ENCODE results near the gene NAV2.

The NAV2 gene

DNA sequence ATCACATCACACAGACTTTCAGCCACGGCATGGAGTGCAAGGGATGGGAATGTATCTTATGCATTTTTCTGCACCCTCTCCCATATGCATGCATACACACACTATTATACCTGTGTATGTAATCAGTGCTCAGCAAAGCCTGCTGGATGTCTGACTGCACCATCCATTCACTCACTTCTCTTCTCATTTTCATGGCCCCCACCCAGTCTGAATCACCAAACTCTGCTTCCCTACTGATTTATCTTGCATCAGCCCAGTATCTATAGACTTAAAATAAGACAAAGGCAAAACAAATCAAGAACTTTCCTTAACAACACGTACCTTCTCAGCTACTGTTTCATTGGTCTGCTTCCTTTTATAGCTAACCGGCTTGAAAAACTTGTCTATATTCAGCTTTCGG lies 426.1 kb downstream of the NAV2 start:
- no peak for DNase-seq

DNA sequence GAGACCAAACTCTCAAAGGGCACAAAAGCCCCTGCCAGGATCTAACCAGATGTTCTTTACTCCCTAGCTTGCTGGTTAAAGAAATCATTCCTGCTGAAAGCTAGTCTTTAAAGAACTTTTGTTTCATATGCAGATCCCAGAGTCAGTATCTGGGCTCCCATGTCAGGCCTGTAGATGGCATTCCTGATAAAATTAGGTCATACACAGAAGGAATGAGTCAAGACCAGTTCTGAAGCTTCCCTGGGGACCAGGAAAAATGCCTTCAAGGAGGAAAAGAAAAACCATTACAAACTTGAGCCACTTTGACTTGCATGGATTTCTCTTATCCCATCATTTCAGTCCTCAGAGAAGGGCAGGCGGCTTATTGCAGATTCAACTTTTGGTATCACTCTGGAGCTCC lies 441.7 kb downstream of the NAV2 start:
- no peak for DNase-seq

DNA sequence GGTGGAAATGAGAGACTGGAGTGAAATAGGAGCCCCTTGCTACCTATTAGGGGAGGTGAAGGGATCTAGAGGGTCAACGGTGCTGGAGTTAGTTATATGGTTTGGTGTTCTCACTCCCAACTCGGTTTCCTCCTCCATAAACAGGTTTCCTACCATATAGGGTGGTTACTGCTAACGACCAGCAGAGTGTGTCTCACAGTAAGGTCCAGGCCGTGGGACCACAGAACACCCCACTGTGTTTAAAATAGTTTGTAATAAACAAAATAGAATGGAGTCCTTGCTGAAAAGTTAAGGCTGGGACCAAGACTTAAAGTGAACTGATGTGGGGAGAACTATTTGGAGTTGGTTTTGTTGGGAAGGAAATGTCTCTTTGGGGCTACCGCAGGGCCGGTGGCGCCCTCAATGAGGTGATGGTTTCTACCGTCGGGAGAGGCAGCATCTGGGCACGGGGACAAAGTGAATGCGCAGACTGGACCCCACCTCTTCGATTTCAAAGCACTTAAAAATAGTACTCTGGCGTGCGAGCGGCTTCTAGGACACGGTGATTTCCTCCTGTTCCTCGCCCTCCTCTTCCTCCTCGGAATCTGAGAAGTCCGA lies 443.1 kb downstream of the NAV2 start:
- no peak for DNase-seq

DNA sequence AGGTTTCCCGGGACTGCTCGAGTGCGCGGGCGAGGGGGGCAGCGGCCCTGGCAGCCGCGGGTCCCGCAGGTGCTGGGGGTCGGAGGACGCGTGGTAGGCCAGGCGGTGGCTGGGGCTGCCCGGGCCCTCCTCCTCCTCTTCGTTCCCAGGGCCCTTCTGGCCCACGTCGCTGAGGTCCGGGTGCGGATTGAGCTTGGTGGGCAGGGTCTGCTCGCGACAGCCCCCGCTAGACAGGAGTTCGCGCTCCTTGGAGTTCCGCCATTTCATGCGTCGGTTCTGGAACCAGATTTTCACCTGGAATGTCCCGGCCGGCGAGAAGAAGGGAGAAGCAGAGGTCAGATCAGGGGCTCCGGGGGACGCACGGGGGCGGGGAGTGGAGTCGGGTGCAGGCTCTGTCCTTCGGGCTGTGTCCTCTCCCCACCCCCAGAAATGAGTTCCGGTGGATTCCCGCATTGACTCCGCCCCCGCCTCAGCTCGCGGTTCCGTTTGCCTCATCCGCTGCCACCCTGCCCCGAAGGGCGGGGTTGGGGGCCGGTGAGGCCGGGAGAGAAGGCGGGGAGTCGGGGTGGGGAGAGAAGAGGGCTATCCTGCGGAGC lies 443.7 kb downstream of the NAV2 start:
- peak; percentile 74 for DNase-seq

DNA sequence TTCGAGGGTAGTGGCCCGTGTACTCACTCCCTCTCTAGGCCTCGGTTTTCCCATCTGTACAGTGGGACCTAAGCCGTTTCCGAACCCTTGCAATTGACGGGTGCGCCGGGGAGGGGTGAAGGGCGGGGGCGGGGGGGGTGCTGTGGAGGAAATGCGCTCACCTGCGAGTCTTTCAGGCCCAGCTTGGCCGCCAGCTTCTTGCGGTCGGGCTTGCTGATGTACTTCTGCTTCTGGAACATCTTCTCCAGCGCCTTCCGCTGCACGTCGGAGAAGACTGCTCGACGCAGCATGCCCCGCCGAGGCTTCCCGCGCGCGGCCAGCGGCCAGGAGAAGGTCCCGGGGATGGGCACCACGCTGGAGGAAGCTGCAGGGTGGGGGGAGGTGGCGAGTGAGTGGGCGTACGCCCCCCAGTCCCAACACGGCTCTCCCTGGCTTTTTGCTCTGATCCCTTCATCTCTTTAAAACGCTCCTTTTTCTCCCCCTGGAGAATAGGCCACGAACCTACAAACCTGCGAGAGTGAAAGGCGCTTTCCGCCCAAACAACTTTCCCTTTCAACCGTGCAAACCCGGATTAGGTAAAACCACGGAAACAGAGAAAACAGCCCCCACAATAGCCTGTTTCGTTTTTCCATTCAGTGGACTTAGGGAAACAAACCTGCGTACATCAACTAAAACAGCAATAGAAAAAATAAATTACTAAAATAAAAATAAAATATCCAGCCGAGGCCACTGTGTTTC lies 444.4 kb downstream of the NAV2 start:
- peak; percentile 54 for DNase-seq

DNA sequence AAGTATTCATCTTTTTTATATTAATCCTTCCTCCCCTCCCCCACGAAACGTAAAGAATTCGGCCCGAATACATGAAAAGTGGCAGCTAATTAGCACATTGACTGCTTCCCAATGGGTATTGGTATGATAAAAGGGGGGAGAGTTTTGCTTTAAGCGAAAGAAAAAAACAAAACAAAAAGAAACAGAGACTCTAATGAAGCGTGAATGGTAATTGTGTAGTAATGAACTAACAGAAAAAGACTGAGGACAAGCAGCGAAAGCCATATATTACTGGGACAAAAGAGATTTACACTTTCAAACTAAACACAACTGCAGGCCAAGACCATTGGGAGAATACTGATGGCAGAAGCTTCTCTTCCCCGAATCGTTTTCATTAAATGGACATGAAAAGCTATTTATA lies 445.1 kb downstream of the NAV2 start:
- no peak for DNase-seq

DNA sequence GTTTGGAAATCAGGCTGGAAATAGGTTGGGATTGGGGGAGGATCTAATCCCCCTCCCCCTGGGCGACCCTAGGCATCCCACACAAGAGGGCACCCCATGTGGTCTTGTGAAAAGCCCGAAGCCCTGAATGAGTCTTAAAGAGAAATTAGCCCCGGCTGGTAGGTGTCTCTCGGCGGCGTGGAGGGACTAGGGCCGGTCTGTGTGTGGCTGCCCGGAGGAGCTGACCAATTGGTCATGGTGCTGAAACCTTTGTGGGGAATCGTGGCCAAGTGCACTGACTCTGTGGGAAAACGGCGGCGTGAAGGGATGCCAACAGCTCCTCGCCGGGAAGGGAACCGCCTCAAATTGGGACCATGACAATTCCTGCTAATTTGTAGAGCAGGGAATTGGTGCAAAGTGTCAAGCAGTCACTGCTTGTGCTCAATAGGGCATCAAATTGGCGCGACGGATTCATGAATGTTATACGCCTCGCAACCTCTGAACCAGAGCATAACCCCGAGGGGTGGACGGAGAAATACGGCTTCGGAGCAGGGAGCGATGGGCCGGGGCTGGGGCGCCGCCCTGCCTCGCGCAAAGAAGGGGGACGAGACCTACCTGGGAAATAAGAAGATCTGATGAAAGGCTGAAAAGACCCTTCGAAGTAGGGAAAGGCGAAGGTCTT lies 446.1 kb downstream of the NAV2 start:
- no peak for DNase-seq

DNA sequence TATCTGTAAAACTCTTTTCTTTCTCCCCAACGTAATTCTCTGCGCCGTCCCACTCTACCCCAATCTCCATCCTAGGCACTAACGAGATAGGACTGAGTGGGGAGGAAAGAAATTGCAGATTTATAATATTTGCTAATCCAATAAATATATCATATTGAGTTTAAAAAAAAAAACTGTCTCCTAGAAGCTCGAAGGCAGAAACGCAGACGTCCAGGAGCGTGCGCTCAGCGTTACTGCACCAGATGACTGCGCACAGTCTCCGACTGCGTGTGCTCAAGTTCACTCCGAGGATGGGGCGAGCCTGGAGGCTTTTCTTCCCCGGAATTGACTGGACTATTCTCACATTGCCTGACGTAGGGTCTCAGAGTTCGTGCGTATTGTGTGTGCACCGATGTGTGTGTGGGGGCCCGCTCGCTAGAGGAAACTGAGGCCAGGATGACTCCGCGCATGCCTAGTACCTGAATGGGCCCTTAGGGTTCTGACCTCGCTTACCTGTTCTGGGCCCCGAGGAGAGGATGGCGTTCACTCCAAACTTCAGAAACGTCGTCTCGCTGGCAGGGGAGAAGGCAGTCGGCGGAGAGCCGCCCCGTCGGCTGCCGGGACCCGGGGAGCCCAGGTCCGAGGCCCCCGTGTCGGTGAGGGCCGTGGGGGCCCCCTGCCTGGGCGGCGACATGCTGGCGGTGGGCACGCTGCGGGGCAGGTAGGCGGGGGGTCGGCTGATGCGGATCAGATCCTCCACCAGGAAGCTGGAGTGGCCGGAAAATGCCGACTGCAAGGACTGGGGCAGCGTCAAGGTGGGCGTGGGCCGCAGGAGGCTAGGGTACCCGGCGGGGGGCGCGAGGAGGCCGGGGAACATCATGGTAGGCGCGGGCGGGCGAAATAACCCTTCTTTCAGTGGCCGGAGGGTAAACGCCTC lies 447.1 kb downstream of the NAV2 start:
- DNase-seq: no peak

DNA sequence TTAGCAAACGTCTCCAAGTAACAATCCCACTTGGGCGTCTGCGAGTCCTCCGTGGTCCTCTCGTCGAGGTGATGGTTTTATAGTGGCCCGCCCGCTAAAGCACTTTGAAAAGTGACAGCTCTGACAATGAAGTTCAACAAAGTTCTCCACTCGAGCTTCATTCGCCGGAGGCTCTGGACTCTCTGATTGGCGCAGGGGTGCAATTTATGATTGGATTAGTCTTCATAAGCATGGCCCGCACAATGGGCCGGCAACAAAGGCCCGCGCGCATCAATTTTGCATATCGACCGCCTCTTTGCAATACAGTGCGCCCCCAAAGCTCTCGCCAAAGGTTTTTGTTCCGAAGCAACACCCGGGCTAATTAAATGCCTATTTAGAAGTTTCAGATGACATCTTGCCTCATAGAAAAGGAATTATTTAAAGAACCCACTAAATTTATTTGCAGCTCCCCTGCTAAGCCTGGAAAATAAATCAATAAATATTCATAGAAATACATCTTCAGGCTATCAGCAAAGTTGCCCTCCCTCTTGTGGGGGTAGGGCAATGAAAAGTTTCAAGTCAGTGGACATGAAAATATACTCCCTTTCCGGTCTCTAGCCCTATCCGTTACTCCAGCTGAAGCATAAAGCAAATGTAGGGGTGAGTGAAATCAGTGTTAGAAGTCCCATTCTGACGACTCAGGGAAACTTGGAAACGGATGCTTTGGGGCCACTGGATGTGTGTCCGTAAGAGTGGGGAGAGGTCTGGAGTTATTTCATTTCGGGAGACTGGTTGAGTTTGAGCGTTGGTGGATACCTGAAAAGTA lies 448.0 kb downstream of the NAV2 start, which contains the start of gene DBX1:
Gene DBX1, minus strand, starts transcription at position 51 of the 805 bp plus-strand sequence. CDS start 151 bp downstream, outside the sequence.
- DNase-seq: no peak

DNA sequence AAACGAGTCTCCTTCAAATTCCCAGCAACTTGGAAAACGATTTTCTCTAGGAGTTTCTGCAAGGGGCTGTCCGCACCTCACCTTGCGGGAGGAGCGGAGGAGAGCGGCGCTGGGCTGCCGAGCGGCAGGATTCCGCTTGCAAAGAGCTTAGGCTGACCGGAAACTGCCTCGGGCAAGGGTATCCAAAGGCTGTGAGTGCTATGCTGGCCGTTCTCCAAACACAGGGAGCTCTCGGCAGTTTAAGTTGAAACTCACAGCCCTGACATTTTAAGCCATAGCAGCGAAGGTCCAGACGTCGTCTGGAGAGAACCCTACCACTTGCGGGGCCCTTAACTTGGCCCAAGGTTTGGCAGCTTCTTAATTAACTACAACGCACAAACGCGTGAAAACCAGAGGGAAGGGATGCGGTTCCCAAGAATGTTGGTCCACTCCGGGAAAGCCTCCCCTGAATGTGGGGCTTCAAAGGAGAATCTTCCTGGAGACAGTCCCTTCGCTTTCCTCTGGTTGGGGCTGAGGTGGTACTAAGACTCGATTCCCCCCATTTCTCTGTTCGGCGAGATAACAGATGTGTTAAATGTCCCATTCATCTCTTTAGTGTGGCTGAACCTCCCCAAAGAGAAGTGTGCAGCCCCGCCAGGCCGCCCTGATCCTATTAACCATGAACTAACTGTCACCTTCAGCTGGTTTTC lies 448.7 kb downstream of the NAV2 start:
- DNase-seq: no peak

DNA sequence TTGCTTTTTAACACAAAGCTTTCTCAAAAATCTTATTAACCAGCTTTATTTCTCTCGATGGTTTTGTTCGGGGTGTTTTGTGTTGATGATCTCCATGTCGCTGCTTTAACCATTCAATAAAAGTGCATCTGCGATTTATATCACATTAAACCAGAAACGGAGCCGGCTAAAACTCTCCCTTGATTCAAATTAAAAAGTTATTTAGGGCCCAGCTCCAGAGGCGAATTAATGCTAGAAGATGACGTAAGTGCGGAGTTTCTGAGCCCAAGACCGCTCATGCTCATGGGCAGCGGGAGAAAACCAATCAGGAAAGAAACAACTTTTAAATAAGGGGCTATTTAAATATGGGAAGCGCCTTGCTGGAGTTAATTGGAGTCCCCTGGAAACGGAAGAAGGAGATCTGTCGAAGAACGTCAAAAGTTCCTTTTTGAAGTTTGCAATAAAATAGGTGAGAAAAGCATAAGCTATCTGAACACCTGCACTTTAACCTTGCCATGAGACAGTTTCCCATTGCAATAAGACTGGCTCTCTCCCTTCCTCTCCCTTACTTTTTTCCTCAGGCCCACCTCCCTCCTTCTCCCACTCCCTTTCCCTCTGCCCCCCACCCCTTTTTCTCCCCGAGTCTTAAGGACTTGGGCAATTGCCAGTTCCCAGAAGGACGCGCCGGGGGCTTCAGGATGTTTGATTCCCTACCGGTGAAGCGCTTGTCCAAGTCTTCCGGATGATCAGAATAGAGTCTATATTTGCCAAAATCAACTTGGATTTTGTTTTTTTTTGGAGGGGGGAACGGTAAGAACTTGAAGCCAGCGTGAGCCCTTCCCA lies 449.5 kb downstream of the NAV2 start:
- DNase-seq: no peak

DNA sequence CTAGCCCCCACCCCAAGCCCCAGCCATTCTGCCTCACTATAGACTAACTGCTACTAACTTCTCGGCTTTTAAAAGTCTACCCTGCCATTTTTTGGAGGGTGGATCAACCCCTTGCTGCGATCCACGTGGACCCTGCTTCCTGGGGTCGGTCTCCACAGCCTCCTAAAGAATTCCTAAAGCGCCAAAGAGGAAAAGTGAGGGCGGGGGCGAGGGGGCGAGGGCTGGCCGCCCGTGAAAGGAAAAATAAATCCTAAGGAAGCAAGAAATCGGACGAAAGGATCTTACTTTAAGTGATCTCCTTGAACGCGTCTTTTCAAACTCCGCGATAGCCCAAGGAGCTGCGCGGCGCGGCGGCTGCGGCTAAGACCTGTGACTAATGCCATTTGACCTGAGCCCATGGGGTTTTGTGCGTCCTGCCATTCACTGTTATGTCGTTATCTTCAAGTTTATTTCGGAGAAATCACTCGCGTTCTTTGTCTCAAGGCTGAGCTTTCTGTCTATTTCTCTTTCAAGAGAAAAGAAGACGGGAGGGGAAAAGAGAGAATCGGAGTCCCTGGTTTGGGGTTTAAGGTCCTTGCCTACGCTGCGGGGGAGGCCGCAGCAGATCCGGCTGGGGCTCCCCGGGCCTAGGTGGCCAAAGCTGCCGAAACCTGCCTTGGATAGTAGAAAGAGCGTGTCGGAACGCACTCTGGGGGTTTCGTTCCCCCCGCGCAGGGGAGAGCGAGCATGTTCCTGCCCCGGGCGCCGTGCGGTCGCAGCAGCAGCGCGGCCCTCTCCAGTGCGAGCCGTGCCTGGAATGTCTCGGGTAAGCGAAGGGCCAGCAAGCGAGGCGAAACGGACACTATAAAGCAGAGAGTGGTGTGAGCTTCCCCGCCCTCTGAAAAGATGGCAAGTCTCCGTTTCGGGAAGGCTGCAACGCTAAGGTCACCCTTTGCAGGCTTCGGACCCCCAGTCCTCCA lies 450.5 kb downstream of the NAV2 start:
- DNase-seq: no peak

DNA sequence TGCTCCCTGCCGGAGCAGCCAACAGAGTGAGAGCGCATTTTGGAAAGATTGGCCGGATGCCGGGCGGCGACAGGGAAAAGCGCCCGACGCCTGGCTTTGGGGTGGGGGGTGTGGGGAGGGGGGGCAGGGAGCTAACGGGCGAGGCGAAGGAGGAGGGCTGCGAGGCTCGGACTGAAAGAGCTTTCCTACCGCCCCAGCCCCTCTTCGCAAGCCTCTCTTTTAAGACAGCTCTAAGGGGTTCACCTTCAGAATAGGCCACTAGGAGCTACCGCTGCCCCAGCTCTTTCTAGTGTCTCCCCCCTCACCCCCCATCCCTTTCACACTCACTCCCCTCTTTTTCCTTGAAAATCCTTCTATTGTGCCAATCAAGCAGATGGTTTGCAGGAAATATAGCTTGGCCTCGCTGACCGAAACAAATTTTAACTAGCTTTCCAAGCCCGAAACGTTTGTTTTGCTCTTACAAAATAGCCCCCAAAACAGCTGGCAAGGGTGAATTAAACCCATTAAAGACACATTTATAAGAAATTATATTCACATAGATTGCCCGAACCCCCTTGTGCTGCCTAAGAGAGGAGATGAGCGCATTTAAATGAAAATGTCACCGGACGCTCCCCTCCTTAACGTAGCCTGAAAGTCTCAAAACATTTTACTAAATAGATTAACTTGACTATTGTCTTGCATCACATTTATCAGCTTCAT lies 451.3 kb downstream of the NAV2 start:
- no peak for DNase-seq

All from CD4-positive, alpha-beta T cell treated with Interleukin-17A for 1 hour (primary cell).